ENCODE measurements around the gene TSPEAR.

DNA sequence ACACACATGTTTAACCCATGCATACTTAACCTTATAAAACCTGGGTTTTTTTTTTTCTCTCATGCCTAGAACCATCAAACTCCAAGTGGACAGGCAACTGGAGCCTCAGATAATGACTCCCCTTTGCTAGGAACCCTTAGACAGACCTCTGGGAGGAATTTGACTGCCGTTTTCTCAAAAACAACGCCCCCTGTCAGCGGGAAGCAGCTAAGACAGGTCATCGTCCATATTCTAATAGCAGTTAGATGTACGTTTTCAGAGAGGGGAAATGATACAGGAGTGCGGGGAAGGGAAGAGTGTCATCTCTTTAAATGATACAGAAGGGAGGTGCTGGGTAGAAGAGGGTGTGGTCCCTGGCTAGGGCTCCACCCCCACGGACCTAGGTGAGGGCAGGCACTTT, 221.4 kb downstream of the TSPEAR start:
- TF ChIP-seq, protein P1, sequence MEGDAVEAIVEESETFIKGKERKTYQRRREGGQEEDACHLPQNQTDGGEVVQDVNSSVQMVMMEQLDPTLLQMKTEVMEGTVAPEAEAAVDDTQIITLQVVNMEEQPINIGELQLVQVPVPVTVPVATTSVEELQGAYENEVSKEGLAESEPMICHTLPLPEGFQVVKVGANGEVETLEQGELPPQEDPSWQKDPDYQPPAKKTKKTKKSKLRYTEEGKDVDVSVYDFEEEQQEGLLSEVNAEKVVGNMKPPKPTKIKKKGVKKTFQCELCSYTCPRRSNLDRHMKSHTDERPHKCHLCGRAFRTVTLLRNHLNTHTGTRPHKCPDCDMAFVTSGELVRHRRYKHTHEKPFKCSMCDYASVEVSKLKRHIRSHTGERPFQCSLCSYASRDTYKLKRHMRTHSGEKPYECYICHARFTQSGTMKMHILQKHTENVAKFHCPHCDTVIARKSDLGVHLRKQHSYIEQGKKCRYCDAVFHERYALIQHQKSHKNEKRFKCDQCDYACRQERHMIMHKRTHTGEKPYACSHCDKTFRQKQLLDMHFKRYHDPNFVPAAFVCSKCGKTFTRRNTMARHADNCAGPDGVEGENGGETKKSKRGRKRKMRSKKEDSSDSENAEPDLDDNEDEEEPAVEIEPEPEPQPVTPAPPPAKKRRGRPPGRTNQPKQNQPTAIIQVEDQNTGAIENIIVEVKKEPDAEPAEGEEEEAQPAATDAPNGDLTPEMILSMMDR (IDR thresholded peaks at IDR 0.05) = no peak
- TF ChIP-seq POLR2A (IDR thresholded peaks at IDR 0.05) = no peak
